Measurements from ENCODE around the gene BMP3. TPM values are rescaled to one million over a fixed set of nuclear protein-coding genes. Genes with fewer than 3 reads are reported as not detected.
"Not testable (repeated sequence)": the region's sequence is repeated elsewhere in the genome, so short reads cannot be mapped to it uniquely, and the experiment has no call there.

The BMP3 gene
- total and polyA plus RNA-seq, 2 donors (not counting 3 experiments of a cell fraction or from before 2014, with no cell fraction given): not detected

- Histone ChIP-seq H3K4me3 (replicated peaks in 1 of 3; ENCODE audit: insufficient read depth in 1 of 3, low read depth in 1 of 3, low read length in 3 of 3) (no peak overlapping the region), H2AFZ (ENCODE audit: low read depth, low read length) (no peak overlapping the region), H3K9me3 (replicated peaks; ENCODE audit: control insufficient read depth, insufficient read depth, low read length) (no peaks in the 10 kb centered on the region), H3K4me1 (ENCODE audit: control insufficient read depth, extremely low read depth, insufficient read depth, low read length) (no peaks in the 10 kb centered on the region), H3K9me1 (replicated peaks; ENCODE audit: control insufficient read depth, extremely low read depth, insufficient read depth, low read length) (no peaks in the 10 kb centered on the region), H3K4me2 (ENCODE audit: insufficient read depth, low read length) (no peak overlapping the region), H4K20me1 (replicated peaks; ENCODE audit: control insufficient read depth, extremely low read depth, insufficient read depth, low read length) (no peaks in the 10 kb centered on the region), H3K36me3 (ENCODE audit: control insufficient read depth in 2 of 2, extremely low read depth in 1 of 2, insufficient read depth in 2 of 2, low read length in 2 of 2) (no peaks in the 10 kb centered on the region), H3K79me2 (ENCODE audit: control insufficient read depth, insufficient read depth, low read length) (no peaks in the 10 kb centered on the region), H3K9ac (replicated peaks; ENCODE audit: extremely low read depth, insufficient read depth, low read length) (no peak overlapping the region), H3K27ac (ENCODE audit: insufficient read depth, low read depth, low read length) (no peak overlapping the region), H3K27me3 (ENCODE audit: control insufficient read depth in 2 of 2, insufficient read depth in 2 of 2, low read length in 2 of 2) (no peaks in the 10 kb centered on the region)
- FAIRE-seq (no peak), DNase-seq (ENCODE audit: low read depth, low spot score) (no peak)
- BruUV-seq (replicated peaks): no TSS peak
- dilution Hi-C loops (cut with MboI; ENCODE audit: extremely low pct_ligation_motif_present, low sequenced_read_pairs) (no loop called here), intact Hi-C loops (cut with micrococcal nuclease) (no loop called here)
- POLR2A ChIA-PET: no interaction called here
- TF ChIP-seq POLR2A (IDR thresholded peaks at IDR 0.05; ENCODE audit: low read depth, low read length) (no peak), JUN (IDR thresholded peaks at IDR 0.05; ENCODE audit: borderline replicate concordance, insufficient read depth, insufficient read length, low read depth) (no peak), MYC (IDR thresholded peaks at IDR 0.05; ENCODE audit: low read depth, low read length) (no peak), GATA2 (IDR thresholded peaks at IDR 0.05; ENCODE audit: insufficient read depth, insufficient read length, low read depth, low read length) (no peak), EZH2 (IDR thresholded peaks at IDR 0.05; ENCODE audit: borderline replicate concordance, low read depth, low read length, severe bottlenecking) (no peak), POLR2AphosphoS5 (IDR thresholded peaks at IDR 0.05; ENCODE audit: insufficient read depth, low read depth, low read length) (no peak), CTCF (IDR thresholded peaks at IDR 0.05; ENCODE audit: extremely low read depth in 1 of 2, insufficient read depth in 1 of 2, low read depth in 1 of 2, low read length in 2 of 2) (no peak), FOS (IDR thresholded peaks at IDR 0.05; ENCODE audit: borderline replicate concordance, insufficient read depth, low read length) (no peak)
- TF ChIP-seq, protein P1, sequence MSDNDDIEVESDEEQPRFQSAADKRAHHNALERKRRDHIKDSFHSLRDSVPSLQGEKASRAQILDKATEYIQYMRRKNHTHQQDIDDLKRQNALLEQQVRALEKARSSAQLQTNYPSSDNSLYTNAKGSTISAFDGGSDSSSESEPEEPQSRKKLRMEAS (IDR thresholded peaks at IDR 0.05; ENCODE audit: insufficient read depth, insufficient read length): no peak
- CTCF ChIA-PET: no interaction called here
Observed at GRCh38 chr4:81007417-81007816, 23.1 kb upstream of the BMP3 start.

GRCh38 chr4:81016566-81016965 is 13.9 kb upstream of the BMP3 start:
- BruUV-seq (replicated peaks); H3K27ac ChIP-seq (ENCODE audit: insufficient read depth, low read depth, low read length); POLR2A ChIA-PET; H3K9me3 ChIP-seq (replicated peaks; ENCODE audit: control insufficient read depth, insufficient read depth, low read length); CTCF ChIA-PET; H3K27me3 ChIP-seq (ENCODE audit: control insufficient read depth in 2 of 2, insufficient read depth in 2 of 2, low read length in 2 of 2); intact Hi-C loops (cut with micrococcal nuclease); H3K4me2 ChIP-seq (ENCODE audit: insufficient read depth, low read length); H3K36me3 ChIP-seq (ENCODE audit: control insufficient read depth in 2 of 2, extremely low read depth in 1 of 2, insufficient read depth in 2 of 2, low read length in 2 of 2); H3K9ac ChIP-seq (replicated peaks; ENCODE audit: extremely low read depth, insufficient read depth, low read length); H3K4me1 ChIP-seq (ENCODE audit: control insufficient read depth, extremely low read depth, insufficient read depth, low read length); H3K79me2 ChIP-seq (ENCODE audit: control insufficient read depth, insufficient read depth, low read length); H3K4me3 ChIP-seq (replicated peaks in 1 of 3; ENCODE audit: insufficient read depth in 1 of 3, low read depth in 1 of 3, low read length in 3 of 3); H4K20me1 ChIP-seq (replicated peaks; ENCODE audit: control insufficient read depth, extremely low read depth, insufficient read depth, low read length); DNase-seq (ENCODE audit: low read depth, low spot score); FAIRE-seq; H3K9me1 ChIP-seq (replicated peaks; ENCODE audit: control insufficient read depth, extremely low read depth, insufficient read depth, low read length); H2AFZ ChIP-seq (ENCODE audit: low read depth, low read length); dilution Hi-C loops (cut with MboI; ENCODE audit: extremely low pct_ligation_motif_present, low sequenced_read_pairs): not testable (repeated sequence)

Data from endothelial cell of umbilical vein (primary cell).